Panc1 (cell line): ENCODE results near the gene UBE2R2.

Experiments
- POLR2AphosphoS5 ChIP-seq: IDR thresholded peaks from 2 replicates; pipeline ENCODE4 v1.6.1; 2012; ENCODE audit warnings: mild to moderate bottlenecking, low read depth, low read length, moderate library complexity
- SIN3A ChIP-seq: IDR thresholded peaks from 2 replicates; pipeline ENCODE4 v1.6.1; 2012; ENCODE audit warnings: low read depth, mild to moderate bottlenecking, low read length, moderate library complexity, borderline replicate concordance; ENCODE audit not compliant: insufficient read depth
- TCF7L2 ChIP-seq: IDR thresholded peaks from 2 replicates; pipeline ENCODE4 v1.6.1; 2011; ENCODE audit warnings: mild to moderate bottlenecking, low read depth, low read length, inconsistent platforms
- TF ChIP-seq, protein P1 (sequence below): fragments of 450-650 bp; IDR thresholded peaks from 2 replicates; pipeline ENCODE4 v1.5.1; 2017; ENCODE audit warnings: mild to moderate bottlenecking
- TF ChIP-seq, protein P2 (sequence below), 2 experiments: IDR thresholded peaks; 2 replicates each; pipeline ENCODE4 v1.6.1; 2011 to 2012; ENCODE audit warnings: low read depth in 2 of 2, control low read depth in 1 of 2, low read length in 1 of 2, mild to moderate bottlenecking in 1 of 2, moderate library complexity in 1 of 2; ENCODE audit not compliant: insufficient read depth in 1 of 2

DNA sequence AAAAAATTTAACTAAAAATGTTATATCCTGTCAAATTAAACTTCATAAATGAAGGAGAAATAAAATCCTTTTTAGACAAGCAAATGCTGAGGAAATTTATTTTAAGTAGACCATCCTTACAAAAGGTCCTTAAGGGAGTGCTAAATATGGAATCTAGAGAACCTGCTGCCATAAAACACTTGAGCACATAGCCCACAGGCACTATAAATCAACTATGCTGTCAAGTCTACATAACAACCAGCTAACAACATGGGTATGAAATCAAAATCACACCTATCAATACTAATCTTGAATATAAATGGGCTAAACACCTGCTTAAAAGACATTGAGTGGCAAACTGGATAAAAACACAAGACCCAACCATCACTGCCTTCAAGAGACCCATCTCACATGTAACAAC is 36.7 kb upstream of the UBE2R2 start:
- TF ChIP-seq, protein P1, sequence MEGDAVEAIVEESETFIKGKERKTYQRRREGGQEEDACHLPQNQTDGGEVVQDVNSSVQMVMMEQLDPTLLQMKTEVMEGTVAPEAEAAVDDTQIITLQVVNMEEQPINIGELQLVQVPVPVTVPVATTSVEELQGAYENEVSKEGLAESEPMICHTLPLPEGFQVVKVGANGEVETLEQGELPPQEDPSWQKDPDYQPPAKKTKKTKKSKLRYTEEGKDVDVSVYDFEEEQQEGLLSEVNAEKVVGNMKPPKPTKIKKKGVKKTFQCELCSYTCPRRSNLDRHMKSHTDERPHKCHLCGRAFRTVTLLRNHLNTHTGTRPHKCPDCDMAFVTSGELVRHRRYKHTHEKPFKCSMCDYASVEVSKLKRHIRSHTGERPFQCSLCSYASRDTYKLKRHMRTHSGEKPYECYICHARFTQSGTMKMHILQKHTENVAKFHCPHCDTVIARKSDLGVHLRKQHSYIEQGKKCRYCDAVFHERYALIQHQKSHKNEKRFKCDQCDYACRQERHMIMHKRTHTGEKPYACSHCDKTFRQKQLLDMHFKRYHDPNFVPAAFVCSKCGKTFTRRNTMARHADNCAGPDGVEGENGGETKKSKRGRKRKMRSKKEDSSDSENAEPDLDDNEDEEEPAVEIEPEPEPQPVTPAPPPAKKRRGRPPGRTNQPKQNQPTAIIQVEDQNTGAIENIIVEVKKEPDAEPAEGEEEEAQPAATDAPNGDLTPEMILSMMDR: no peak
- TF ChIP-seq POLR2AphosphoS5 (no peak), TCF7L2 (no peak), SIN3A (no peak)
- TF ChIP-seq, protein P2, sequence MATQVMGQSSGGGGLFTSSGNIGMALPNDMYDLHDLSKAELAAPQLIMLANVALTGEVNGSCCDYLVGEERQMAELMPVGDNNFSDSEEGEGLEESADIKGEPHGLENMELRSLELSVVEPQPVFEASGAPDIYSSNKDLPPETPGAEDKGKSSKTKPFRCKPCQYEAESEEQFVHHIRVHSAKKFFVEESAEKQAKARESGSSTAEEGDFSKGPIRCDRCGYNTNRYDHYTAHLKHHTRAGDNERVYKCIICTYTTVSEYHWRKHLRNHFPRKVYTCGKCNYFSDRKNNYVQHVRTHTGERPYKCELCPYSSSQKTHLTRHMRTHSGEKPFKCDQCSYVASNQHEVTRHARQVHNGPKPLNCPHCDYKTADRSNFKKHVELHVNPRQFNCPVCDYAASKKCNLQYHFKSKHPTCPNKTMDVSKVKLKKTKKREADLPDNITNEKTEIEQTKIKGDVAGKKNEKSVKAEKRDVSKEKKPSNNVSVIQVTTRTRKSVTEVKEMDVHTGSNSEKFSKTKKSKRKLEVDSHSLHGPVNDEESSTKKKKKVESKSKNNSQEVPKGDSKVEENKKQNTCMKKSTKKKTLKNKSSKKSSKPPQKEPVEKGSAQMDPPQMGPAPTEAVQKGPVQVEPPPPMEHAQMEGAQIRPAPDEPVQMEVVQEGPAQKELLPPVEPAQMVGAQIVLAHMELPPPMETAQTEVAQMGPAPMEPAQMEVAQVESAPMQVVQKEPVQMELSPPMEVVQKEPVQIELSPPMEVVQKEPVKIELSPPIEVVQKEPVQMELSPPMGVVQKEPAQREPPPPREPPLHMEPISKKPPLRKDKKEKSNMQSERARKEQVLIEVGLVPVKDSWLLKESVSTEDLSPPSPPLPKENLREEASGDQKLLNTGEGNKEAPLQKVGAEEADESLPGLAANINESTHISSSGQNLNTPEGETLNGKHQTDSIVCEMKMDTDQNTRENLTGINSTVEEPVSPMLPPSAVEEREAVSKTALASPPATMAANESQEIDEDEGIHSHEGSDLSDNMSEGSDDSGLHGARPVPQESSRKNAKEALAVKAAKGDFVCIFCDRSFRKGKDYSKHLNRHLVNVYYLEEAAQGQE (IDR thresholded peaks at IDR 0.05; ENCODE audit: insufficient read depth in 1 of 2, low read depth in 2 of 2, low read length in 1 of 2): no peak
